OCI-LY1 (cell line): ENCODE results near the gene DCTN3.

ENCODE experiments used
- CTCF ChIP-seq: fragments of 200-600 bp; sonication (generic), shearing (Covaris generic); IDR thresholded peaks from 2 replicates; pipeline ENCODE4 v1.5.1; 2017; ENCODE audit warnings: mild to moderate bottlenecking, antibody characterized with exemption, low read length, moderate library complexity, mixed read lengths
- EZH2 ChIP-seq: fragments of 200-600 bp; sonication (generic), shearing (Covaris generic); IDR thresholded peaks from 2 replicates; pipeline ENCODE4 v1.8.0; 2017; ENCODE audit warnings: borderline replicate concordance, mixed run types, mild to moderate bottlenecking, antibody characterized with exemption, low read length, moderate library complexity, mixed read lengths

GRCh38 chr9:34665067-34665380, 44.7 kb upstream of the DCTN3 start:
- TF ChIP-seq CTCF (no peak), EZH2 (no peak)
